Neural progenitor cell (in vitro differentiated cells): ENCODE results near the gene PEMT.

ENCODE experiments used
- EZH2 ChIP-seq: fragments of 200-600 bp; sonication (generic); IDR thresholded peaks from 2 replicates; pipeline ENCODE4 v1.6.1; 2017; ENCODE audit warnings: antibody characterized with exemption, mild to moderate bottlenecking, moderate library complexity
- EZH2phosphoT487 ChIP-seq: fragments of 200-600 bp; sonication (generic); IDR thresholded peaks from 2 replicates; pipeline ENCODE4 v1.6.1; 2017; ENCODE audit warnings: antibody characterized with exemption
- TF ChIP-seq, protein P1 (sequence below): fragments of 200-600 bp; sonication (generic); IDR thresholded peaks from 2 replicates; pipeline ENCODE4 v1.5.1; 2017; ENCODE audit warnings: antibody characterized with exemption, mild to moderate bottlenecking

DNA sequence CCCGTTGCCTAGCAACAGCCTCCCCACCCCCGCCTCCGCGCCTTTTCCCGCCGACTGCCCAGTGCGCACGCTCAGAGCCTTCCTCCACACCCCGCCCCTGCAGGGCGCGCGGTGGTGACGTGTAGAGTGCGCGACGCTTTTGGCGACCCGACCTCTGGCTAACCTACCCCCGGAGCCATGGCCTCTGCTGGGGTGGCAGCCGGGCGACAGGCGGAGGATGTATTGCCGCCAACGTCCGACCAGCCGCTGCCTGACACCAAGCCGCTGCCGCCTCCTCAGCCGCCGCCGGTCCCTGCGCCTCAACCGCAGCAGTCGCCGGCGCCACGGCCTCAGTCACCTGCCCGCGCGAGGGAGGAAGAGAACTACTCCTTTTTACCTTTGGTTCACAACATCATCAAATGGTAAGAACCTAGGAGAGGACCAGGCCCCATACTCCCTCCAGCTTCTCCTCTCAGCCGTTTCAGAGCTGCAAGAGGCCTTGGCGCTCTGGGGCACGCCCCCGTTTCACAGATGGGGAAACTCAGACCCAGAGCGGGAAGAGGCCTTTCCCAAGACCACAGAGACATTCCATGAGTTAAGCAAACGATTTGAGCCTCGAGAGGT lies 114.5 kb downstream of the PEMT start, which contains the start of gene MED9:
- TF ChIP-seq, protein P1, sequence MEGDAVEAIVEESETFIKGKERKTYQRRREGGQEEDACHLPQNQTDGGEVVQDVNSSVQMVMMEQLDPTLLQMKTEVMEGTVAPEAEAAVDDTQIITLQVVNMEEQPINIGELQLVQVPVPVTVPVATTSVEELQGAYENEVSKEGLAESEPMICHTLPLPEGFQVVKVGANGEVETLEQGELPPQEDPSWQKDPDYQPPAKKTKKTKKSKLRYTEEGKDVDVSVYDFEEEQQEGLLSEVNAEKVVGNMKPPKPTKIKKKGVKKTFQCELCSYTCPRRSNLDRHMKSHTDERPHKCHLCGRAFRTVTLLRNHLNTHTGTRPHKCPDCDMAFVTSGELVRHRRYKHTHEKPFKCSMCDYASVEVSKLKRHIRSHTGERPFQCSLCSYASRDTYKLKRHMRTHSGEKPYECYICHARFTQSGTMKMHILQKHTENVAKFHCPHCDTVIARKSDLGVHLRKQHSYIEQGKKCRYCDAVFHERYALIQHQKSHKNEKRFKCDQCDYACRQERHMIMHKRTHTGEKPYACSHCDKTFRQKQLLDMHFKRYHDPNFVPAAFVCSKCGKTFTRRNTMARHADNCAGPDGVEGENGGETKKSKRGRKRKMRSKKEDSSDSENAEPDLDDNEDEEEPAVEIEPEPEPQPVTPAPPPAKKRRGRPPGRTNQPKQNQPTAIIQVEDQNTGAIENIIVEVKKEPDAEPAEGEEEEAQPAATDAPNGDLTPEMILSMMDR, result no peak
- no peak for TF ChIP-seq EZH2phosphoT487
- TF ChIP-seq EZH2, result no peak
